Measurements from ENCODE around the gene C16orf78. TPM values are rescaled to one million over a fixed set of nuclear protein-coding genes. Genes with fewer than 3 reads are reported as not detected.

C16orf78 gene
- polyA plus RNA-seq, 1 donor (not counting 4 experiments of a cell fraction or from before 2014, with no cell fraction given) = not detected

- Histone ChIP-seq H3K27ac (ENCODE audit: control insufficient read depth, insufficient read depth, low read length) (no peak overlapping the region), H3K79me2 (ENCODE audit: control insufficient read depth, insufficient read depth, low read length) (no peaks in the 10 kb centered on the region), H3K9me1 (ENCODE audit: control insufficient read depth, extremely low read depth, insufficient read depth, low read length) (no peaks in the 10 kb centered on the region), H3K36me3 (ENCODE audit: control insufficient read depth in 2 of 2, extremely low read depth in 1 of 2, insufficient read depth in 2 of 2, low read length in 2 of 2) (no peaks in the 10 kb centered on the region), H3K9me3 (ENCODE audit: control insufficient read depth, low read depth, low read length) (no peaks in the 10 kb centered on the region), H3K4me2 (ENCODE audit: control insufficient read depth, extremely low read depth, insufficient read depth, low read depth, low read length) (no peak overlapping the region), H3K4me1 (ENCODE audit: control insufficient read depth, extremely low read depth, insufficient read depth, low read length) (no peaks in the 10 kb centered on the region), H2AFZ (ENCODE audit: control insufficient read depth, low read length) (no peak overlapping the region), H3K4me3 (ENCODE audit: control insufficient read depth in 2 of 3, extremely low read depth in 1 of 3, insufficient read depth in 2 of 3, low read depth in 1 of 3, low read length in 3 of 3) (no peak overlapping the region), H4K20me1 (ENCODE audit: control insufficient read depth, extremely low read depth, insufficient read depth, low read length) (no peaks in the 10 kb centered on the region), H3K27me3 (ENCODE audit: control insufficient read depth, extremely low read depth, insufficient read depth, low read length) (peaks cover 5% of the 10 kb centered on the region), H3K9ac (ENCODE audit: control insufficient read depth, extremely low read depth, insufficient read depth, low read length) (no peak overlapping the region)
- dilution Hi-C loops (cut with MboI; ENCODE audit: extremely low pct_ligation_motif_present, low sequenced_read_pairs) = loop anchor here (25.0 kb wide), 1 partner anchor 451 kb away; no protein-coding TSS in a partner anchor
- no peak for DNase-seq (ENCODE audit: low read depth, low spot score)
- no peak for FAIRE-seq
- TF ChIP-seq EZH2 (IDR thresholded peaks at IDR 0.05; ENCODE audit: low read length) (no peak), CTCF (optimal IDR thresholded peaks at IDR 0.05 in 1 of 3, IDR thresholded peaks at IDR 0.05 in 1 of 3, conservative IDR thresholded peaks at IDR 0.05 in 1 of 3; ENCODE audit: extremely low read depth in 1 of 3, insufficient read depth in 2 of 3, low read length in 3 of 3) (no peak)
Measured at GRCh38 chr16:49436181-49436580, 62.6 kb downstream of the C16orf78 start.

DNA sequence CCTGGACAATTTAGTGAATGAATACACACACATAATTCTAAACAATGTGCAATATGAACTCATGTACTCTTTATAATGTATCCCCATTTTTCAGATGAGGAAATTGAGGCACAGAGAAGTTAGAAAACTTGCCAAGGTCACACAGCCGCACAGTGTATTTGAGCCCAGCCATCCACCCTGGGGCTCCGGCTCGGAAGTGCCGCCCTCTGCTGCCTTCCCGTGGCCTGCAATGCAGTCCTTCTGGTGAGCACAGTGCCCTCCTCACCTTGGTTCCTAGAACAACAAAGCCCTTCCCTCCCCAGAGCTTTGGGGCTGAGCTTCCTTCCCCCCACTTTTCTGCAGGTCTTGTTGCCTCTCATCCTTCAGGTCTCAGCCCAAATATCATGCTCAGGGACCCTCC is 63.7 kb downstream of the C16orf78 start:
- FAIRE-seq (no peak), DNase-seq (ENCODE audit: low read depth, low spot score) (no peak)
- TF ChIP-seq CTCF (optimal IDR thresholded peaks at IDR 0.05 in 1 of 3, IDR thresholded peaks at IDR 0.05 in 1 of 3, conservative IDR thresholded peaks at IDR 0.05 in 1 of 3; ENCODE audit: extremely low read depth in 1 of 3, insufficient read depth in 2 of 3, low read length in 3 of 3) (no peak), EZH2 (IDR thresholded peaks at IDR 0.05; ENCODE audit: low read length) (no peak)
- no peak overlapping the region for H3K4me3 ChIP-seq (ENCODE audit: control insufficient read depth in 2 of 3, extremely low read depth in 1 of 3, insufficient read depth in 2 of 3, low read depth in 1 of 3, low read length in 3 of 3)
- no peaks in the 10 kb centered on the region for H3K9me1 ChIP-seq (ENCODE audit: control insufficient read depth, extremely low read depth, insufficient read depth, low read length)
- no peaks in the 10 kb centered on the region for H3K4me1 ChIP-seq (ENCODE audit: control insufficient read depth, extremely low read depth, insufficient read depth, low read length)
- peaks cover 5% of the 10 kb centered on the region for H3K27me3 ChIP-seq (ENCODE audit: control insufficient read depth, extremely low read depth, insufficient read depth, low read length)
- H3K9me3 ChIP-seq (ENCODE audit: control insufficient read depth, low read depth, low read length) = no peaks in the 10 kb centered on the region
- no peak overlapping the region for H2AFZ ChIP-seq (ENCODE audit: control insufficient read depth, low read length)
- H3K4me2 ChIP-seq (ENCODE audit: control insufficient read depth, extremely low read depth, insufficient read depth, low read depth, low read length) = no peak overlapping the region
- H3K36me3 ChIP-seq (ENCODE audit: control insufficient read depth in 2 of 2, extremely low read depth in 1 of 2, insufficient read depth in 2 of 2, low read length in 2 of 2) = no peaks in the 10 kb centered on the region
- dilution Hi-C loops (cut with MboI; ENCODE audit: extremely low pct_ligation_motif_present, low sequenced_read_pairs) = loop anchor here (25.0 kb wide), 1 partner anchor 450 kb away; no protein-coding TSS in a partner anchor
- H3K27ac ChIP-seq (ENCODE audit: control insufficient read depth, insufficient read depth, low read length) = no peak overlapping the region
- H3K79me2 ChIP-seq (ENCODE audit: control insufficient read depth, insufficient read depth, low read length) = no peaks in the 10 kb centered on the region
- H4K20me1 ChIP-seq (ENCODE audit: control insufficient read depth, extremely low read depth, insufficient read depth, low read length) = no peaks in the 10 kb centered on the region
- H3K9ac ChIP-seq (ENCODE audit: control insufficient read depth, extremely low read depth, insufficient read depth, low read length) = no peak overlapping the region

Data from keratinocyte (primary cell).